ENCODE measurements around the gene DISC1.

- no peak for TF ChIP-seq CTCF (IDR thresholded peaks at IDR 0.05; ENCODE audit: low read depth, low read length)
- no peak for TF ChIP-seq EZH2phosphoT487 (IDR thresholded peaks at IDR 0.05; ENCODE audit: low read depth)
Measured at GRCh38 chr1:232020352-232020751, 393.8 kb downstream of the DISC1 start.
